PFSK-1 (cell line): Measurements from ENCODE around the gene ZRANB1.

ENCODE experiments used
- FOXP2 ChIP-seq: optimal IDR thresholded peaks from 2 replicates; pipeline ENCODE3; 2011; ENCODE audit warnings: borderline replicate concordance, control low read depth, inconsistent platforms; ENCODE audit not compliant: insufficient read depth; ENCODE audit errors: extremely low read length, extremely low read depth
- POLR2AphosphoS5 ChIP-seq: IDR thresholded peaks from 2 replicates; pipeline ENCODE4 v1.6.1; 2012; ENCODE audit warnings: low read depth, mild to moderate bottlenecking, control low read depth, low read length, moderate library complexity
- SIN3A ChIP-seq: IDR thresholded peaks from 2 replicates; pipeline ENCODE4 v1.6.1; 2012; ENCODE audit warnings: mild to moderate bottlenecking, low read length, moderate library complexity, borderline replicate concordance; ENCODE audit not compliant: insufficient read depth
- TAF1 ChIP-seq: IDR thresholded peaks from 2 replicates; pipeline ENCODE4 v1.6.1; 2012; ENCODE audit warnings: low read length, control low read depth, borderline replicate concordance; ENCODE audit not compliant: insufficient read depth
- TF ChIP-seq, protein P1 (sequence below), 2 experiments: IDR thresholded peaks; 2 replicates each; pipeline versions ENCODE4 v1.6.1 to v1.8.0; 2011 to 2012; ENCODE audit warnings: low read depth in 2 of 2, low read length in 2 of 2, control low read depth in 1 of 2, inconsistent platforms in 1 of 2, mild to moderate bottlenecking in 1 of 2, moderate library complexity in 1 of 2; ENCODE audit not compliant: insufficient read depth in 1 of 2

DNA sequence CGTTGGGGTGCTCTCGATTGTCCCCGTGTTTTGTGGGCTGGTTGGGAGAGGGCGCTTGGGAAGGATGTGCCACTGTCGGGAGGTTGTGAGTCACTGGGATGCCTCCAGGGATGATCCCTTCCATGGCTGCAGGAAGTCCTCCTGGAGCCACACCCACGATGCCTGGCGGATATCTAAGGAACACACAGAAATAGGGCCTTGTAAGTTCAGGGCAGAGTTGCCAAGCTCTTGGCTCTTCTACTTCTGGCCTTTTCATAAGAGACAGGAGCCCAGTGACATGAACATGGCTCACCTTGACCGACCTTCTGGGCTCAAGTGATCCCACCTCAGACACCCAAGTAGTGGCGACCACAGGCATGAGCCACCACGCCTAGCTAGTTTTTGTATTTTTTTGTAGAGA, 47.6 kb downstream of the ZRANB1 start:
- TF ChIP-seq SIN3A (no peak), POLR2AphosphoS5 (no peak), TAF1 (no peak), FOXP2 (no peak)
- TF ChIP-seq, protein P1, sequence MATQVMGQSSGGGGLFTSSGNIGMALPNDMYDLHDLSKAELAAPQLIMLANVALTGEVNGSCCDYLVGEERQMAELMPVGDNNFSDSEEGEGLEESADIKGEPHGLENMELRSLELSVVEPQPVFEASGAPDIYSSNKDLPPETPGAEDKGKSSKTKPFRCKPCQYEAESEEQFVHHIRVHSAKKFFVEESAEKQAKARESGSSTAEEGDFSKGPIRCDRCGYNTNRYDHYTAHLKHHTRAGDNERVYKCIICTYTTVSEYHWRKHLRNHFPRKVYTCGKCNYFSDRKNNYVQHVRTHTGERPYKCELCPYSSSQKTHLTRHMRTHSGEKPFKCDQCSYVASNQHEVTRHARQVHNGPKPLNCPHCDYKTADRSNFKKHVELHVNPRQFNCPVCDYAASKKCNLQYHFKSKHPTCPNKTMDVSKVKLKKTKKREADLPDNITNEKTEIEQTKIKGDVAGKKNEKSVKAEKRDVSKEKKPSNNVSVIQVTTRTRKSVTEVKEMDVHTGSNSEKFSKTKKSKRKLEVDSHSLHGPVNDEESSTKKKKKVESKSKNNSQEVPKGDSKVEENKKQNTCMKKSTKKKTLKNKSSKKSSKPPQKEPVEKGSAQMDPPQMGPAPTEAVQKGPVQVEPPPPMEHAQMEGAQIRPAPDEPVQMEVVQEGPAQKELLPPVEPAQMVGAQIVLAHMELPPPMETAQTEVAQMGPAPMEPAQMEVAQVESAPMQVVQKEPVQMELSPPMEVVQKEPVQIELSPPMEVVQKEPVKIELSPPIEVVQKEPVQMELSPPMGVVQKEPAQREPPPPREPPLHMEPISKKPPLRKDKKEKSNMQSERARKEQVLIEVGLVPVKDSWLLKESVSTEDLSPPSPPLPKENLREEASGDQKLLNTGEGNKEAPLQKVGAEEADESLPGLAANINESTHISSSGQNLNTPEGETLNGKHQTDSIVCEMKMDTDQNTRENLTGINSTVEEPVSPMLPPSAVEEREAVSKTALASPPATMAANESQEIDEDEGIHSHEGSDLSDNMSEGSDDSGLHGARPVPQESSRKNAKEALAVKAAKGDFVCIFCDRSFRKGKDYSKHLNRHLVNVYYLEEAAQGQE (IDR thresholded peaks at IDR 0.05; ENCODE audit: insufficient read depth in 1 of 2, low read depth in 2 of 2, low read length in 2 of 2) = no peak
